Mesenchymal stem cell (in vitro differentiated cells and primary cell): ENCODE results near the gene HADHB.

Experiments
- DNase-seq: peaks from one replicate; pipeline ENCODE4 v3.0.0-alpha.2; 2013
- H2AFZ ChIP-seq: one replicate; pipeline ENCODE4 v1.6.1; 2013; ENCODE audit warnings: low read depth, mild to moderate bottlenecking, control low read depth, inconsistent platforms, low read length, moderate library complexity
- H2AK5ac ChIP-seq: 2 replicates; pipeline ENCODE4 v1.6.1; 2013; ENCODE audit warnings: low read length, moderate library complexity, mild to moderate bottlenecking, inconsistent platforms; ENCODE audit not compliant: severe bottlenecking
- H2BK120ac ChIP-seq: one replicate; pipeline ENCODE4 v1.6.1; 2013; ENCODE audit warnings: low read depth, mild to moderate bottlenecking, inconsistent platforms, low read length, moderate library complexity
- H2BK12ac ChIP-seq, 2 experiments: one replicate each; pipeline ENCODE4 v1.6.1; 2013; ENCODE audit warnings: inconsistent platforms in 2 of 2, low read length in 2 of 2, mild to moderate bottlenecking in 2 of 2, moderate library complexity in 2 of 2, control low read depth in 1 of 2
- H2BK15ac ChIP-seq: one replicate; pipeline ENCODE4 v1.6.1; 2013; ENCODE audit warnings: mild to moderate bottlenecking, low read depth, inconsistent platforms; ENCODE audit not compliant: poor library complexity, severe bottlenecking
- H2BK5ac ChIP-seq: 2 replicates; pipeline ENCODE4 v1.6.1; 2013; ENCODE audit warnings: low read depth, mild to moderate bottlenecking, low read length, control low read depth, inconsistent platforms; ENCODE audit not compliant: poor library complexity, severe bottlenecking
- H3K14ac ChIP-seq, 2 experiments: one replicate each; pipeline ENCODE4 v1.6.1; 2013; ENCODE audit warnings: inconsistent platforms in 2 of 2, low read length in 2 of 2, control low read depth in 1 of 2, mild to moderate bottlenecking in 1 of 2, moderate library complexity in 1 of 2
- H3K18ac ChIP-seq, 2 experiments: one replicate each; pipeline ENCODE4 v1.6.1; 2013; ENCODE audit warnings: inconsistent platforms in 2 of 2, low read length in 2 of 2, control low read depth in 1 of 2, low read depth in 1 of 2, mild to moderate bottlenecking in 1 of 2
- H3K23ac ChIP-seq, 2 experiments: one replicate each; pipeline ENCODE4 v1.6.1; 2013; ENCODE audit warnings: inconsistent platforms in 2 of 2, low read length in 2 of 2, mild to moderate bottlenecking in 2 of 2, moderate library complexity in 2 of 2, control low read depth in 1 of 2
- H3K27ac ChIP-seq: 2 replicates; pipeline ENCODE4 v1.5.1; 2013; ENCODE audit warnings: mild to moderate bottlenecking, moderate library complexity, low read length, control low read depth, inconsistent platforms; ENCODE audit not compliant: poor library complexity, severe bottlenecking
- H3K27me3 ChIP-seq, 2 experiments: 2 replicates each; pipeline versions ENCODE4 v1.6.1 to v1.7.0; 2013; ENCODE audit warnings: low read length in 2 of 2, mild to moderate bottlenecking in 2 of 2, moderate library complexity in 2 of 2, control low read depth in 1 of 2, inconsistent platforms in 1 of 2; ENCODE audit not compliant: control insufficient read depth in 1 of 2, insufficient read depth in 1 of 2
- H3K36me3 ChIP-seq, 2 experiments: 2 replicates each; pipeline versions ENCODE4 v1.6.1 to v1.7.0; 2013; ENCODE audit warnings: low read length in 2 of 2, control low read depth in 1 of 2, inconsistent platforms in 1 of 2, low read depth in 1 of 2, mild to moderate bottlenecking in 1 of 2; ENCODE audit not compliant: insufficient read depth in 2 of 2, control insufficient read depth in 1 of 2
- H3K4ac ChIP-seq, 2 experiments: one replicate each; pipeline ENCODE4 v1.6.1; 2013; ENCODE audit warnings: inconsistent platforms in 2 of 2, low read length in 2 of 2, mild to moderate bottlenecking in 2 of 2, moderate library complexity in 2 of 2, control low read depth in 1 of 2, low read depth in 1 of 2
- H3K4me1 ChIP-seq: 2 replicates; pipeline ENCODE4 v1.6.1; 2013; ENCODE audit warnings: low read depth, low read length, control low read depth; ENCODE audit not compliant: control insufficient read depth, insufficient read depth
- H3K4me2 ChIP-seq: 2 replicates; pipeline ENCODE4 v1.6.1; 2013; ENCODE audit warnings: low read length, mild to moderate bottlenecking, inconsistent platforms; ENCODE audit not compliant: poor library complexity, severe bottlenecking
- H3K4me3 ChIP-seq, 2 experiments: 2 replicates each; pipeline versions ENCODE4 v1.5.1 to v1.7.0; 2013; ENCODE audit warnings: low read length in 2 of 2, mild to moderate bottlenecking in 2 of 2, control low read depth in 1 of 2, low read depth in 1 of 2; ENCODE audit not compliant: insufficient read depth in 1 of 2
- H3K79me1 ChIP-seq: replicated peaks from 2 replicates; pipeline ENCODE4 v1.6.1; 2013; ENCODE audit warnings: mild to moderate bottlenecking, control low read depth, low read length, inconsistent platforms; ENCODE audit not compliant: poor library complexity, severe bottlenecking
- H3K9ac ChIP-seq: 2 replicates; pipeline ENCODE4 v1.7.0; 2013; ENCODE audit warnings: mild to moderate bottlenecking, low read length, moderate library complexity
- H3K9me3 ChIP-seq: 2 replicates; pipeline ENCODE4 v1.7.0; 2013; ENCODE audit warnings: mild to moderate bottlenecking, low read length; ENCODE audit not compliant: control insufficient read depth
- H4K8ac ChIP-seq: one replicate; pipeline ENCODE4 v1.6.1; 2013; ENCODE audit warnings: inconsistent platforms, mild to moderate bottlenecking, low read length, moderate library complexity
- H4K91ac ChIP-seq: one replicate; pipeline ENCODE4 v1.6.1; 2013; ENCODE audit warnings: mild to moderate bottlenecking, low read length, inconsistent platforms
- WGBS: methylation state at CpG from one replicate; pipeline ENCODE4 v1.1.7; 2013; ENCODE audit warnings: mixed read lengths; 5-methylcytosine and 5-hydroxymethylcytosine counted together

HADHB gene

GRCh38 chr2:26337298-26337697 lies 92.6 kb downstream of the HADHB start:
- Histone ChIP-seq H2AFZ (no peak overlapping the region), H4K91ac (no peak overlapping the region), H3K36me3 (no peaks in the 10 kb centered on the region), H2AK5ac (no peak overlapping the region), H3K18ac (no peak overlapping the region), H3K4me1 (no peaks in the 10 kb centered on the region), H2BK5ac (no peak overlapping the region), H2BK12ac (no peak overlapping the region), H3K79me1 (no peaks in the 10 kb centered on the region), H3K27ac (no peak overlapping the region), H3K4me2 (no peak overlapping the region), H3K9me3 (no peaks in the 10 kb centered on the region), H4K8ac (no peak overlapping the region), H3K14ac (no peak overlapping the region), H3K27me3 (no peaks in the 10 kb centered on the region), H3K23ac (no peak overlapping the region), H3K4ac (no peak overlapping the region), H3K9ac (no peak overlapping the region), H2BK120ac (no peak overlapping the region), H2BK15ac (no peak overlapping the region), H3K4me3 (no peak overlapping the region)
- WGBS = 96% methylated on average over 2 of the region's 2 CpGs
- no peak for DNase-seq
